G401 (cell line): ENCODE results near the gene CPA3. TPM values are rescaled to one million over a fixed set of nuclear protein-coding genes. Genes with fewer than 3 reads are reported as not detected.

Experiments used
- total RNA-seq: library from RNA; depleted of rRNA; stranded (reverse); fragments of >200 nt; shearing (Covaris generic); gene quantifications from 2 replicates; pipeline ENCODE4 v1.2.3, GENCODE V29; 2014; rRNA removed

The CPA3 gene
- total RNA-seq, 1 experiment from 2014 or later, result not detected

Other genes starting within 250 kb of the CPA3 start
- gene AGTR1, start 167.4 kb upstream of the CPA3 start, total RNA-seq, result not detected in 2 replicates
- not detected in 2 replicates for gene CPB1, start 37.5 kb upstream of the CPA3 start, total RNA-seq
- 120 and 135 TPM in 2 replicates for gene GYG1, start 126.2 kb downstream of the CPA3 start, total RNA-seq
- gene HLTF, start 221.2 kb downstream of the CPA3 start, total RNA-seq, result 51.9 and 81.1 TPM in 2 replicates